ENCODE results near the gene SYNPO.

- TF ChIP-seq MXI1 (IDR thresholded peaks at IDR 0.05; ENCODE audit: low read depth, low read length) (no peak), POLR2AphosphoS5 (IDR thresholded peaks at IDR 0.05; ENCODE audit: low read depth, low read length) (no peak), CTCF (IDR thresholded peaks at IDR 0.05) (no peak), NFIC (IDR thresholded peaks at IDR 0.05; ENCODE audit: borderline replicate concordance) (no peak), MAX (IDR thresholded peaks at IDR 0.05; ENCODE audit: low read depth) (no peak), TAF1 (IDR thresholded peaks at IDR 0.05; ENCODE audit: borderline replicate concordance, low read depth, low read length) (no peak), FOXM1 (IDR thresholded peaks at IDR 0.05; ENCODE audit: low read depth) (no peak), RAD21 (IDR thresholded peaks at IDR 0.05; ENCODE audit: low read length) (no peak), YY1 (IDR thresholded peaks at IDR 0.05; ENCODE audit: low read depth) (no peak), RXRA (IDR thresholded peaks at IDR 0.05; ENCODE audit: borderline replicate concordance, low read depth) (no peak)
- TF ChIP-seq, protein P1, sequence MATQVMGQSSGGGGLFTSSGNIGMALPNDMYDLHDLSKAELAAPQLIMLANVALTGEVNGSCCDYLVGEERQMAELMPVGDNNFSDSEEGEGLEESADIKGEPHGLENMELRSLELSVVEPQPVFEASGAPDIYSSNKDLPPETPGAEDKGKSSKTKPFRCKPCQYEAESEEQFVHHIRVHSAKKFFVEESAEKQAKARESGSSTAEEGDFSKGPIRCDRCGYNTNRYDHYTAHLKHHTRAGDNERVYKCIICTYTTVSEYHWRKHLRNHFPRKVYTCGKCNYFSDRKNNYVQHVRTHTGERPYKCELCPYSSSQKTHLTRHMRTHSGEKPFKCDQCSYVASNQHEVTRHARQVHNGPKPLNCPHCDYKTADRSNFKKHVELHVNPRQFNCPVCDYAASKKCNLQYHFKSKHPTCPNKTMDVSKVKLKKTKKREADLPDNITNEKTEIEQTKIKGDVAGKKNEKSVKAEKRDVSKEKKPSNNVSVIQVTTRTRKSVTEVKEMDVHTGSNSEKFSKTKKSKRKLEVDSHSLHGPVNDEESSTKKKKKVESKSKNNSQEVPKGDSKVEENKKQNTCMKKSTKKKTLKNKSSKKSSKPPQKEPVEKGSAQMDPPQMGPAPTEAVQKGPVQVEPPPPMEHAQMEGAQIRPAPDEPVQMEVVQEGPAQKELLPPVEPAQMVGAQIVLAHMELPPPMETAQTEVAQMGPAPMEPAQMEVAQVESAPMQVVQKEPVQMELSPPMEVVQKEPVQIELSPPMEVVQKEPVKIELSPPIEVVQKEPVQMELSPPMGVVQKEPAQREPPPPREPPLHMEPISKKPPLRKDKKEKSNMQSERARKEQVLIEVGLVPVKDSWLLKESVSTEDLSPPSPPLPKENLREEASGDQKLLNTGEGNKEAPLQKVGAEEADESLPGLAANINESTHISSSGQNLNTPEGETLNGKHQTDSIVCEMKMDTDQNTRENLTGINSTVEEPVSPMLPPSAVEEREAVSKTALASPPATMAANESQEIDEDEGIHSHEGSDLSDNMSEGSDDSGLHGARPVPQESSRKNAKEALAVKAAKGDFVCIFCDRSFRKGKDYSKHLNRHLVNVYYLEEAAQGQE (IDR thresholded peaks at IDR 0.05; ENCODE audit: low read depth, low read length): no peak
These were observed 30.5 kb downstream of the SYNPO start for GRCh38 chr5:150670948-150671310.

Data from SK-N-SH (cell line).